Peyer's patch (tissue), 4 donors: ENCODE results near the gene LMO7. TPM values are rescaled to one million over a fixed set of nuclear protein-coding genes. Genes with fewer than 3 reads are reported as not detected.

Experiments used
- DNase-seq, 3 donors: peaks; one replicate each; pipeline ENCODE4 v3.0.0-alpha.2; 2017 to 2019
- H3K27ac ChIP-seq, 4 donors: fragments of 200-600 bp; sonication (generic); one replicate each; pipeline ENCODE4 v1.5.1; 2016 to 2019
- H3K27me3 ChIP-seq, 2 donors: fragments of 200-600 bp; sonication (generic); one replicate each; pipeline ENCODE4 v1.5.1; 2019
- H3K36me3 ChIP-seq, 3 donors: fragments of 200-600 bp; sonication (generic); one replicate each; pipeline ENCODE4 v1.5.1; 2016 to 2019
- H3K4me1 ChIP-seq, 4 donors: fragments of 200-600 bp; sonication (generic); one replicate each; pipeline ENCODE4 v1.5.1; 2016 to 2019
- H3K4me3 ChIP-seq, 4 donors: fragments of 200-600 bp; sonication (generic); 1 replicate in 3 of 4; 2 replicates in 1 of 4; pipeline ENCODE4 v1.5.1; 2016 to 2019; ENCODE audit warnings: mild to moderate bottlenecking in 1 of 4
- H3K9me3 ChIP-seq, 4 donors: fragments of 200-600 bp; sonication (generic); one replicate each; pipeline ENCODE4 v1.5.1; 2016 to 2019; ENCODE audit warnings: mild to moderate bottlenecking in 1 of 4
- POLR2A ChIP-seq, 2 donors: fragments of 450-650 bp; IDR thresholded peaks; one replicate each; pipeline ENCODE4 v1.5.1; 2017; ENCODE audit warnings: antibody characterized with exemption in 2 of 2, mild to moderate bottlenecking in 2 of 2, moderate library complexity in 2 of 2
- total RNA-seq, 4 donors: library from RNA; depleted of rRNA; stranded (reverse); fragments of >200 nt; gene quantifications; one replicate each; pipeline ENCODE4 v1.1.0, GENCODE V29; 2016
- TF ChIP-seq, protein P1 (sequence below), 6 experiments: fragments of 450-650 bp in 4 of 6; fragments of 200-600 bp in 2 of 6; sonication (generic) in 1 of 6; IDR thresholded peaks; one replicate each; pipeline ENCODE4 v1.5.1; 2017 to 2019; ENCODE audit warnings: antibody characterized with exemption in 6 of 6, mild to moderate bottlenecking in 3 of 6, moderate library complexity in 1 of 6

The LMO7 gene
- total RNA-seq, 4 donors from 2014 or later: 74.3 to 365 (median 327) TPM

DNA sequence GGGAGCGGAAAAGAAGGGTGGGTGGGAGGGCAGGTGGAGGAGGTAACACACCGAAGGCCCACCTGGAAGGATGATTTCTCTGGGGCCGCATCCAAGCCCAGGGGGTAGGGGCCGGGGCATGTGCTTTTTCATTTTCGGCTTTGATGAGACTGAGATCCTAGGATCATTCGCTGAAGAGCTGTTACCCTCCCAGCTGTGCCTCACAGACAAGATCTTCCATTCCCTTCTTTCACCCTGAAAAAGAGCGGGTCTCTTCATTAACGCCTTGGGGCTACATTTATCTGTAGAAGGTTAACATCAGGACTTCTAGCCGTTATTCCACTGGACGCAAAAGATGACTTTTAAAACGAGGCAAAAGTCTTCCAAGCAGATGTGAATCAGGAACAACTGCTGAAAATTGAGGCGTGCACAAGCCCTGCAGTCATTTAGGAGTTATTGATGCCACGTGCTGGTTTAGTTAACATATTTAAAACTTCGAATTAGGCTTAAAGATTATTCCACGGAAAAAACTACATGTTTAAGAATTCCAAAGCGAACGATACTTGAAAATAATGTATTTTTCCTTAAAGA is 1.1 kb downstream of the LMO7 start:
- no peak overlapping the region for H3K27ac ChIP-seq
- H3K9me3 ChIP-seq: no peaks in the 10 kb centered on the region
- TF ChIP-seq, protein P1, sequence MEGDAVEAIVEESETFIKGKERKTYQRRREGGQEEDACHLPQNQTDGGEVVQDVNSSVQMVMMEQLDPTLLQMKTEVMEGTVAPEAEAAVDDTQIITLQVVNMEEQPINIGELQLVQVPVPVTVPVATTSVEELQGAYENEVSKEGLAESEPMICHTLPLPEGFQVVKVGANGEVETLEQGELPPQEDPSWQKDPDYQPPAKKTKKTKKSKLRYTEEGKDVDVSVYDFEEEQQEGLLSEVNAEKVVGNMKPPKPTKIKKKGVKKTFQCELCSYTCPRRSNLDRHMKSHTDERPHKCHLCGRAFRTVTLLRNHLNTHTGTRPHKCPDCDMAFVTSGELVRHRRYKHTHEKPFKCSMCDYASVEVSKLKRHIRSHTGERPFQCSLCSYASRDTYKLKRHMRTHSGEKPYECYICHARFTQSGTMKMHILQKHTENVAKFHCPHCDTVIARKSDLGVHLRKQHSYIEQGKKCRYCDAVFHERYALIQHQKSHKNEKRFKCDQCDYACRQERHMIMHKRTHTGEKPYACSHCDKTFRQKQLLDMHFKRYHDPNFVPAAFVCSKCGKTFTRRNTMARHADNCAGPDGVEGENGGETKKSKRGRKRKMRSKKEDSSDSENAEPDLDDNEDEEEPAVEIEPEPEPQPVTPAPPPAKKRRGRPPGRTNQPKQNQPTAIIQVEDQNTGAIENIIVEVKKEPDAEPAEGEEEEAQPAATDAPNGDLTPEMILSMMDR (IDR thresholded peaks at IDR 0.05): no peak
- TF ChIP-seq POLR2A (IDR thresholded peaks at IDR 0.05): no peak
- DNase-seq: no peak
- H3K27me3 ChIP-seq: no peaks in the 10 kb centered on the region
- no peaks in the 10 kb centered on the region for H3K36me3 ChIP-seq
- H3K4me1 ChIP-seq: peaks cover 0 to 19% (median 5%) of the 10 kb centered on the region in 4 donors
- H3K4me3 ChIP-seq: peak overlapping the region; percentile 64 to 77 (median 73)

DNA sequence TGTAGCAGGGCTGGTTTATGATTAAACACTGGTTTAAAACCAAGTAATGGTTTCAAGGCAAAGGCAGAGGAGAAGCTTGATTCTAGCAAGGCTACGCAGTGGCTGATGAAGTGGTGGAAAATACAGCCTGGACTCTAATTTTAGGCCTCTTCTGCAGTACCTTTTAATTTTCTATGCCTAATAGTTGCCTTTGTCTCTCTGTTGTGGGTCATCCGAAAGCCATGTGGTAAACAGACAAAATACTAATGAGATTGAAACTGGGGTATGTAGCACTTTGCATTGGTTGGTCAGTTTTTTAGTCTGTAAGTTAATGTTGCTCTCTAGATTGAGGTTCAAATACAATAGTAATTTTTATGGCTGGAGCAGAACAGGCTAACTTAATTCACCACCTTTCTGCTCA is 3.3 kb downstream of the LMO7 start:
- Histone ChIP-seq H3K27ac (no peak overlapping the region), H3K27me3 (no peaks in the 10 kb centered on the region), H3K36me3 (no peaks in the 10 kb centered on the region), H3K9me3 (no peaks in the 10 kb centered on the region), H3K4me3 (no peak overlapping the region), H3K4me1 (peaks cover 0 to 19% (median 5%) of the 10 kb centered on the region in 4 donors)
- no peak for DNase-seq
- no peak for TF ChIP-seq POLR2A (IDR thresholded peaks at IDR 0.05)
- TF ChIP-seq, protein P1 (IDR thresholded peaks at IDR 0.05): no peak

DNA sequence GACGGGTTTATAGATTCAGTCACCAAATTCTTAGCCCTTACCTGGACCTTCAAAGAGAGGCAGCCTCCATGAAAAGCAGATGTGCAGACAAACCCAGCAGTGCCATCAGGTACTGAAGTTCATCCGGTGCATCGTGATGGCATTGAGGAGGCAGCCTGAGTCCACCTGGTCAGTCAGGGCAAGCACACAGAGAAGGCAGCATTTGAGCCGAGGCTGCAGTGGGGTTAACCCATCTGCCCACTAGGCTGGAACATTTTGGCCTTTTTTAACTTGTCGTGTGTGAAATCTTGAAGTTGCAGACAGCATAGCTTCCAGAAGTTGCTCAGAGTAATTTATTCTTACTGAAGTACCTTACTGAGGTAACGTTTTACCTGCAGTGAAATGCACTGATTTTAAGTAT is 4.9 kb downstream of the LMO7 start:
- Histone ChIP-seq H3K36me3 (no peaks in the 10 kb centered on the region), H3K27ac (no peak overlapping the region), H3K4me3 (no peak overlapping the region), H3K9me3 (no peaks in the 10 kb centered on the region), H3K27me3 (no peaks in the 10 kb centered on the region), H3K4me1 (peaks cover 0 to 14% (median 5%) of the 10 kb centered on the region in 4 donors)
- DNase-seq: no peak
- TF ChIP-seq, protein P1 (IDR thresholded peaks at IDR 0.05): no peak
- TF ChIP-seq POLR2A (IDR thresholded peaks at IDR 0.05): no peak

DNA sequence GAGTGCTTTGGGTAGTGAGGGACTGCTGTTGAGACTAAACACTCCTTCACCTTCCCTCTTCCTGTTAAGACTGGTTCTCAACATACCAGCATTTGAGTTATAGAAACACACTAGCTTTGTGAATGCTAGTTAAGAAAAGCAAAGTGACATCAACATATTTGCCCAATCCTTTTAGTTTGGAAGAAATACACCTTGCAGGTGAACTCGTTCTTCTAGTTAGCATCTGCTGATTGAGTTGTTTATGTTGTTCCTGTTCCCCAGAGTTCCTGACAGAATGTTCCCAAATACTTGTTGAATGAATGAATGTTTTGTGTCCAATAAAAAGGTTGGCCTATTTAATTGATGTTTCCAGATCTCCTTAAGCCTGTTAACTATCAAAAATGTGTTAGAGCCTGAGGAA is 7.1 kb downstream of the LMO7 start:
- no peak overlapping the region for H3K4me3 ChIP-seq
- H3K4me1 ChIP-seq: no peaks in the 10 kb centered on the region
- H3K9me3 ChIP-seq: no peaks in the 10 kb centered on the region
- no peak overlapping the region for H3K27ac ChIP-seq
- no peaks in the 10 kb centered on the region for H3K36me3 ChIP-seq
- DNase-seq: no peak
- no peaks in the 10 kb centered on the region for H3K27me3 ChIP-seq
- TF ChIP-seq POLR2A (IDR thresholded peaks at IDR 0.05): no peak
- TF ChIP-seq, protein P1 (IDR thresholded peaks at IDR 0.05): no peak

DNA sequence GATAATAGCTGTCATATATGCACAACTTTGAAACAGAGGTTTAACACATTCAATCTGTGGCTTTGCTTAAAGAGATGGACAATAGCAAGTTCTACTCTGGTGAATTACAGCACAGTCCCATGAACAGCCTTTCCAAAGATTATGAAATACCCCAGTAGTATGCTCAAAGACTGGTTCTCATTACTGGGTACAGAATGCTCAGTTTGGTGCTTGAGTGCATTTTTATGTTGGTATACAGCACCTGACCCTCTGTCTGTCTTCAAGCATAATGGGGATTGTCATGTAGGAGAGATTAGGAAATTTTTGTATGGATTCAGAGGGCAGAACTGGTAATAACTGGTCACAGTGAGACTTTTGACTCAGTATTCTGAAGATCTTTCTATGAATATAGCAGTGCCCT is 7.6 kb downstream of the LMO7 start:
- Histone ChIP-seq H3K4me1 (no peaks in the 10 kb centered on the region), H3K27me3 (no peaks in the 10 kb centered on the region), H3K4me3 (no peak overlapping the region), H3K9me3 (no peaks in the 10 kb centered on the region), H3K27ac (no peak overlapping the region), H3K36me3 (no peaks in the 10 kb centered on the region)
- TF ChIP-seq POLR2A (IDR thresholded peaks at IDR 0.05): no peak
- TF ChIP-seq, protein P1 (IDR thresholded peaks at IDR 0.05): no peak
- DNase-seq: no peak

DNA sequence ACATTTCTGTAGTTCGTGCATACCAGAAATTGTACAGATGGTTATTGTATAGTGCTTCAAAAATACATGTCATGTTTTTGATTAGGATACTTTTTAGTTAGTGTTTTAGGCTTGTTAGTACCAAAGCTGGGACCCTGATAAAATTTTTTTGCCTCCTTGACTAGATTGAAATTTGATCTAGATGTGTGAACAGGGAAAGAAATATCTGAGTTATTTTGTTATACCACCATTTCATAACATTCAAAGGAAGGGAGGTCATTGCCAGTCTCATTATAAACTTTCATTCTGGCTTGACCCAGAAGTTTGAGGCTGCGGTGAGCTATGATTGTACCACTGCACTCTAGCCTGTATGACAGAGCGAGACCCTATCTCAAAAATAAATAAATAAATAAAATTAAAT is 9.0 kb downstream of the LMO7 start:
- H3K9me3 ChIP-seq: no peaks in the 10 kb centered on the region
- H3K27ac ChIP-seq: no peak overlapping the region
- TF ChIP-seq POLR2A (IDR thresholded peaks at IDR 0.05): no peak
- TF ChIP-seq, protein P1 (IDR thresholded peaks at IDR 0.05): no peak
- no peaks in the 10 kb centered on the region for H3K27me3 ChIP-seq
- no peaks in the 10 kb centered on the region for H3K4me1 ChIP-seq
- no peak overlapping the region for H3K4me3 ChIP-seq
- H3K36me3 ChIP-seq: no peaks in the 10 kb centered on the region
- DNase-seq: no peak
